SK-N-SH (cell line): ENCODE measurements around the gene CMTM1. TPM values are rescaled to one million over a fixed set of nuclear protein-coding genes. Genes with fewer than 3 reads are reported as not detected.

Source experiments
- CTCF ChIA-PET: fragments of 300-600, 350-600 bp; formaldehyde crosslinking; extraction: SDS; loops from one replicate; lab custom pipeline; 2021; lab: Yijun Ruan, JAX
- POLR2A ChIA-PET: fragments of 350-600 bp; sonication (Branson Sonifier 250); formaldehyde crosslinking; extraction: SDS; loops from one replicate; lab custom pipeline; 2020; ENCODE audit warnings: antibody characterized with exemption, inconsistent platforms; lab: Yijun Ruan, JAX
- DNase-seq: peaks from one replicate; pipeline ENCODE4 v3.0.0; 2012
- H2AFZ ChIP-seq: fragments of 200-600 bp; sonication (generic); 2 replicates; pipeline ENCODE4 v1.8.1; 2016; ENCODE audit warnings: antibody characterized with exemption, mild to moderate bottlenecking, low read depth
- H3F3A ChIP-seq: fragments of 200-600 bp; sonication (generic); replicated peaks from 2 replicates; pipeline ENCODE3; 2016; ENCODE audit warnings: antibody characterized with exemption, mild to moderate bottlenecking; ENCODE audit not compliant: insufficient read depth
- H3K27ac ChIP-seq, 2 experiments: fragments of 200-500 bp in 1 of 2; fragments of 200-600 bp in 1 of 2; sonication (Bioruptor generic) in 1 of 2; sonication (generic), shearing (Covaris generic) in 1 of 2; 2 replicates each; pipeline versions ENCODE4 v1.5.1 to v1.6.1; 2014 to 2016; ENCODE audit warnings: low read depth in 2 of 2, inconsistent platforms in 1 of 2, low read length in 1 of 2, mild to moderate bottlenecking in 1 of 2, mixed read lengths in 1 of 2
- H3K27me3 ChIP-seq: fragments of 200-600 bp; sonication (generic), shearing (Covaris generic); 2 replicates; pipeline ENCODE4 v1.6.1; 2016; ENCODE audit warnings: mixed run types; ENCODE audit not compliant: insufficient read depth
- H3K36me3 ChIP-seq, 2 experiments: fragments of 200-500 bp in 1 of 2; fragments of 200-600 bp in 1 of 2; sonication (Bioruptor generic) in 1 of 2; sonication (generic) in 1 of 2; replicated peaks in 1 of 2; 2 replicates each; pipeline versions ENCODE3 to v1.5.1; 2014 to 2016; ENCODE audit warnings: low read length in 1 of 2, mild to moderate bottlenecking in 1 of 2; ENCODE audit not compliant: insufficient read depth in 2 of 2, control insufficient read depth in 1 of 2
- H3K4me1 ChIP-seq, 2 experiments: fragments of 200-500 bp in 1 of 2; fragments of 200-600 bp in 1 of 2; sonication (Bioruptor generic) in 1 of 2; sonication (generic), shearing (Covaris generic) in 1 of 2; 2 replicates each; pipeline versions ENCODE4 v1.5.1 to v1.6.1; 2014 to 2016; ENCODE audit warnings: low read depth in 1 of 2, low read length in 1 of 2, mixed run types in 1 of 2; ENCODE audit not compliant: insufficient read depth in 2 of 2, control insufficient read depth in 1 of 2
- H3K4me2 ChIP-seq: fragments of 200-600 bp; sonication (generic), shearing (Covaris generic); 2 replicates; pipeline ENCODE4 v1.6.1; 2017; ENCODE audit warnings: mixed run types
- H3K4me3 ChIP-seq, 2 experiments: fragments of 200-500 bp in 1 of 2; fragments of 200-600 bp in 1 of 2; sonication (Bioruptor generic) in 1 of 2; sonication (generic), shearing (Covaris generic) in 1 of 2; 2 replicates each; pipeline versions ENCODE4 v1.5.1 to v1.8.1; 2014 to 2016; ENCODE audit warnings: low read depth in 2 of 2, inconsistent platforms in 1 of 2, low read length in 1 of 2, mild to moderate bottlenecking in 1 of 2, mixed read lengths in 1 of 2, moderate library complexity in 1 of 2
- H3K79me2 ChIP-seq: fragments of 200-600 bp; sonication (generic); 2 replicates; pipeline ENCODE4 v1.8.1; 2017; ENCODE audit warnings: mild to moderate bottlenecking; ENCODE audit not compliant: insufficient read depth
- H3K9ac ChIP-seq: fragments of 200-600 bp; sonication (generic); 2 replicates; pipeline ENCODE4 v1.6.1; 2017; ENCODE audit warnings: mixed run types
- H3K9me2 ChIP-seq: fragments of 200-600 bp; sonication (generic); 2 replicates; pipeline ENCODE4 v1.6.1; 2017; ENCODE audit warnings: mixed run types
- H3K9me3 ChIP-seq: fragments of 200-600 bp; sonication (generic); 2 replicates; pipeline ENCODE4 v1.6.1; 2017; ENCODE audit warnings: mixed run types, mild to moderate bottlenecking, moderate library complexity
- H4K20me1 ChIP-seq: fragments of 200-600 bp; sonication (generic); 2 replicates; pipeline ENCODE4 v1.6.1; 2017; ENCODE audit warnings: mild to moderate bottlenecking, mixed run types; ENCODE audit not compliant: insufficient read depth
- CHD2 ChIP-seq: fragments of 150-350 bp; IDR thresholded peaks from 2 replicates; pipeline ENCODE4 v1.6.1; 2018; ENCODE audit warnings: low read length; ENCODE audit not compliant: partially characterized antibody
- EP300 ChIP-seq, 2 experiments: IDR thresholded peaks; 2 replicates each; pipeline versions ENCODE4 v1.4.0 to v1.6.1; 2012; ENCODE audit warnings: borderline replicate concordance in 1 of 2, low read depth in 1 of 2, low read length in 1 of 2
- EZH2phosphoT487 ChIP-seq: fragments of 200-600 bp; sonication (generic); IDR thresholded peaks from 2 replicates; pipeline ENCODE4 v1.6.1; 2017; ENCODE audit warnings: low read depth, mixed run types, mild to moderate bottlenecking, antibody characterized with exemption, moderate library complexity, borderline replicate concordance
- JUND ChIP-seq: IDR thresholded peaks from 2 replicates; pipeline ENCODE4 v1.4.0; 2012
- POLR2AphosphoS5 ChIP-seq: IDR thresholded peaks from 2 replicates; pipeline ENCODE4 v1.6.1; 2012; ENCODE audit warnings: low read depth, low read length
- USF2 ChIP-seq: fragments of 150-350 bp; IDR thresholded peaks from 2 replicates; pipeline ENCODE4 v1.6.1; 2017; ENCODE audit warnings: antibody characterized with exemption, low read length, low read depth, borderline replicate concordance
- WGBS: methylation state at CpG from one replicate; pipeline ENCODE4 v1.1.6; 2017; ENCODE audit warnings: low lambda C conversion rate; 5-methylcytosine and 5-hydroxymethylcytosine counted together
- polyA plus RNA-seq, 3 experiments: library from polyadenylated mRNA; depleted of rRNA; stranded (reverse); fragments of >200 nt; gene quantifications; 2 replicates each; pipeline ENCODE4 v1.2.3, GENCODE V29; 2012
- TF ChIP-seq, protein P1 (sequence below): fragments of 150-350 bp; IDR thresholded peaks from 2 replicates; pipeline ENCODE4 v1.6.1; 2016; ENCODE audit warnings: mild to moderate bottlenecking, low read depth, low read length
- TF ChIP-seq, protein P2 (sequence below): IDR thresholded peaks from 2 replicates; pipeline ENCODE4 v1.4.0; 2012; ENCODE audit warnings: low read depth, borderline replicate concordance

CMTM1 gene
- polyA plus RNA-seq, 1 of the 3 experiments (the other 2 are of a cell fraction) = 3.7 TPM

- TF ChIP-seq, protein P1, sequence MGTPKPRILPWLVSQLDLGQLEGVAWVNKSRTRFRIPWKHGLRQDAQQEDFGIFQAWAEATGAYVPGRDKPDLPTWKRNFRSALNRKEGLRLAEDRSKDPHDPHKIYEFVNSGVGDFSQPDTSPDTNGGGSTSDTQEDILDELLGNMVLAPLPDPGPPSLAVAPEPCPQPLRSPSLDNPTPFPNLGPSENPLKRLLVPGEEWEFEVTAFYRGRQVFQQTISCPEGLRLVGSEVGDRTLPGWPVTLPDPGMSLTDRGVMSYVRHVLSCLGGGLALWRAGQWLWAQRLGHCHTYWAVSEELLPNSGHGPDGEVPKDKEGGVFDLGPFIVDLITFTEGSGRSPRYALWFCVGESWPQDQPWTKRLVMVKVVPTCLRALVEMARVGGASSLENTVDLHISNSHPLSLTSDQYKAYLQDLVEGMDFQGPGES = no peak
- TF ChIP-seq, protein P2, sequence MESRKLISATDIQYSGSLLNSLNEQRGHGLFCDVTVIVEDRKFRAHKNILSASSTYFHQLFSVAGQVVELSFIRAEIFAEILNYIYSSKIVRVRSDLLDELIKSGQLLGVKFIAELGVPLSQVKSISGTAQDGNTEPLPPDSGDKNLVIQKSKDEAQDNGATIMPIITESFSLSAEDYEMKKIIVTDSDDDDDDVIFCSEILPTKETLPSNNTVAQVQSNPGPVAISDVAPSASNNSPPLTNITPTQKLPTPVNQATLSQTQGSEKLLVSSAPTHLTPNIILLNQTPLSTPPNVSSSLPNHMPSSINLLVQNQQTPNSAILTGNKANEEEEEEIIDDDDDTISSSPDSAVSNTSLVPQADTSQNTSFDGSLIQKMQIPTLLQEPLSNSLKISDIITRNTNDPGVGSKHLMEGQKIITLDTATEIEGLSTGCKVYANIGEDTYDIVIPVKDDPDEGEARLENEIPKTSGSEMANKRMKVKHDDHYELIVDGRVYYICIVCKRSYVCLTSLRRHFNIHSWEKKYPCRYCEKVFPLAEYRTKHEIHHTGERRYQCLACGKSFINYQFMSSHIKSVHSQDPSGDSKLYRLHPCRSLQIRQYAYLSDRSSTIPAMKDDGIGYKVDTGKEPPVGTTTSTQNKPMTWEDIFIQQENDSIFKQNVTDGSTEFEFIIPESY = no peak
- no peak for TF ChIP-seq POLR2AphosphoS5
- TF ChIP-seq USF2 = no peak
- no peak for TF ChIP-seq JUND
Observed at GRCh38 chr16:66592241-66592640, 26.0 kb downstream of the CMTM1 start (continued).

DNA sequence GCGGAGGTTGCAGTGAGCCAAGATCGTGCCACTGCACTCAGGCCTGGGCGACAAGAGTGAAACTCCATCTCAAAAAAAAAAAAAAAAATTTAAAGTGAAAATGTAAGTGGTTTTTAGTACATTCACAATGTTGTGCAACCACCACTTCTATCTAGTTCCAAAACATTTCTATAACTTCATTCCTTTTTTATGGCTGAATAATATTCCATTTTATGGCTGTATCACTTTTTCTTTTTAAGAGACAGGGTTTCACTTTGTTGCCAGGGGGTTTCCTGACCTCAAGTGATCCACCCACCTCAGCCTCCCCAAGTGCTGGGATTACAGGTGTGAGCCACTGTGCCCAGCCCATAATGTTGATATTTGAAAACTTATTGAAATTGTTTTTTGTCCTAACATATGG is 26.6 kb downstream of the CMTM1 start:
- H3K36me3 ChIP-seq = no peaks in the 10 kb centered on the region
- TF ChIP-seq, protein P2 = no peak
- no peak for TF ChIP-seq POLR2AphosphoS5
- TF ChIP-seq EZH2phosphoT487 = no peak
- no peak for TF ChIP-seq CHD2
- TF ChIP-seq EP300 (IDR thresholded peaks at IDR 0.05; ENCODE audit: borderline replicate concordance in 1 of 2, low read depth in 1 of 2, low read length in 1 of 2) = no peak
- DNase-seq = no peak
- H3K27me3 ChIP-seq = no peaks in the 10 kb centered on the region
- no peak overlapping the region for H3K27ac ChIP-seq
- ChIA-PET POLR2A (no interaction called here), CTCF (interaction anchor here (1.0 kb wide), 1 partner anchor 16 kb away, joined by 3 read pairs; no protein-coding TSS in a partner anchor)
- no peaks in the 10 kb centered on the region for H4K20me1 ChIP-seq
- H3K9me3 ChIP-seq = no peaks in the 10 kb centered on the region
- no peak overlapping the region for H3K4me3 ChIP-seq
- no peaks in the 10 kb centered on the region for H3F3A ChIP-seq
- no peaks in the 10 kb centered on the region for H3K79me2 ChIP-seq
- H3K9me2 ChIP-seq = no peaks in the 10 kb centered on the region
- WGBS = 96% methylated on average over 3 of the region's 3 CpGs
- no peak overlapping the region for H3K4me2 ChIP-seq
- no peaks in the 10 kb centered on the region for H3K4me1 ChIP-seq
- H3K9ac ChIP-seq = no peak overlapping the region
- H2AFZ ChIP-seq = no peak overlapping the region
